Stimulated activated CD8-positive, alpha-beta memory T cell treated with anti-CD3 and anti-CD28 coated beads, Interleukin-12 subunit alpha, Interleukin-12 subunit beta, amount 100 ng/mL, for 24 hours (primary cell): Measurements from ENCODE around the gene KRTAP10-4.
"Not testable (repeated sequence)": the region's sequence is repeated elsewhere in the genome, so short reads cannot be mapped to it uniquely, and the experiment has no call there.

Experiments used
- DNase-seq: peaks from one replicate; pipeline ENCODE4 v3.0.0-alpha.2; 2020; ENCODE audit errors: extremely low read depth

Gene KRTAP10-4

DNA sequence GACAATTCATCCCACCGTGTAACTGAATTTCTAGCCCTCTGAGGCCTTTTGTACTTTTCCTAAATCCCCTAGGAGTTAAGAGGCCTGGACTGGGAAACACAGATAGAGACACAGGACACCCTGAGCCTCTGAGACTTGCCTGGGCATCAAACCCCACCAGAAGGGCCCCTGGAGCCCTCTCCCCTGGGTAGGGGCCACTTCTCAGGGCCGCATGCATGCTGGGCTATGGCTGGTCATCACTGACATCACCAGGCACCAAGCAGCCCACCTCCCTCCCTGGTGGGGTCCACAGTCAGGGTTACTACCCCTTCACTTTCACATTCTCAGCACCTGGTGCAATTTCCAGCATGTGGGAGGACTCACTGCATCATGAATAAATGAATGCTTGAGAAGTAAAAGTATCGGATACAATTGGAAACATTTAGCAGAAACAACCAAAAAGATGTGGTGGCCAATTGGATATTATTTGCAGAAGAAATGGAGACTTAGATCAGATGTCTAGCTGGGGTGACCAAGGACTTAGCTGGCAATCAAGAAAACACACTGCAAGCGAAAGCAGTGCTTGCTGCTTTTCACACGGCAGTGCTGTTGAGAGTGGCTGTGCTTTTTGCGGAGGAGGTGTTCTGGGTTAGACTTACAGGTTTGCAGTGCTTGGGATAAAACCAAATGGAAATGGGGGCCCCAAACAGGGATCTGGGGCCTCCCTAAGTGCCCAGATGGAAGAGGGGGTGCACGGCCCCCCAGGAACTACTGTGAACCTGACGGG, 25.9 kb downstream of the KRTAP10-4 start:
- no peak for DNase-seq

DNA sequence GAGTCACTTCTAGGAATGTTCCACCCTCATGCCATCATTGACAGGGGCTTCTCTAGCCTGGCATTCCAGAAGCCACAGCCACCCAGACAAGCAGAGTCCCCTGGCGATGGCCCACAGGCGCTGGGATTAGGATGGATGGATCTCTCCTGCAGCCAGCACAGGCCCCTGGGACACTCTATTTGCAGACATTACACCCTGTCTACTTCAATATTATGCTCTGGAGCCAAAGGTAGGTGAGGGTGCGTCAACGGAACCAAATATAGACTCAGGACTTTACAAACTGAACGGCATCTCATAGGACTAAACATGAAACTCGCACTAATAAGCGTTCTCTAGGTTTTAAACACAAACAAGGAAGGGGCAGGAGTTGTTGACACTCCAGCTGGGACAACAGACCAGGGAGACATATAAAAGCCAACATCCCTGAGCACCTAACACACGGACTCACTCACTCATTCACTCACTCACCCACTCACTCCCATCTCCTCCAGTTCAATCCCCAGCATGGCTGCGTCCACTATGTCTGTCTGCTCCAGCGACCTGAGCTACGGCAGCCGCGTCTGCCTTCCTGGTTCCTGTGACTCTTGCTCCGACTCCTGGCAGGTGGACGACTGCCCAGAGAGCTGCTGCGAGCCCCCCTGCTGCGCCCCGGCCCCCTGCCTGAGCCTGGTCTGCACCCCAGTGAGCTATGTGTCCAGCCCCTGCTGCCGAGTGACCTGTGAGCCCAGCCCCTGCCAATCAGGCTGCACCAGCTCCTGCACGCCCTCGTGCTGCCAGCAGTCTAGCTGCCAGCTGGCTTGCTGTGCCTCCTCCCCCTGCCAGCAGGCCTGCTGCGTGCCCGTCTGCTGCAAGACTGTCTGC, 26.8 kb downstream of the KRTAP10-4 start, which contains the start of gene KRTAP10-7:
Gene KRTAP10-7 (plus strand): TSS at position 480 of the 861 bp plus-strand sequence. CDS start 25 bp downstream, at position 505.
- DNase-seq: not testable (repeated sequence)

DNA sequence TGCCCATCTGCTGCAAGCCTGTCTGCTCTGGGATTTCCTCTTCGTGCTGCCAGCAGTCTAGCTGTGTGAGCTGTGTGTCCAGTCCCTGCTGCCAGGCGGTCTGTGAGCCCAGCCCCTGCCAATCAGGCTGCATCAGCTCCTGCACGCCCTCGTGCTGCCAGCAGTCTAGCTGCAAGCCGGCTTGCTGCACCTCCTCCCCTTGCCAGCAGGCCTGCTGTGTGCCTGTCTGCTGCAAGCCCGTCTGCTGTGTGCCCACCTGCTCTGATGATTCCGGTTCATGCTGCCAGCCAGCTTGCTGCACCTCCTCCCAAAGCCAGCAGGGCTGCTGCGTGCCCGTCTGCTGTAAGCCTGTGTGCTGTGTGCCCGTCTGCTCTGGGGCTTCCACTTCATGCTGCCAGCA, 27.6 kb downstream of the KRTAP10-4 start:
- not testable (repeated sequence) for DNase-seq

DNA sequence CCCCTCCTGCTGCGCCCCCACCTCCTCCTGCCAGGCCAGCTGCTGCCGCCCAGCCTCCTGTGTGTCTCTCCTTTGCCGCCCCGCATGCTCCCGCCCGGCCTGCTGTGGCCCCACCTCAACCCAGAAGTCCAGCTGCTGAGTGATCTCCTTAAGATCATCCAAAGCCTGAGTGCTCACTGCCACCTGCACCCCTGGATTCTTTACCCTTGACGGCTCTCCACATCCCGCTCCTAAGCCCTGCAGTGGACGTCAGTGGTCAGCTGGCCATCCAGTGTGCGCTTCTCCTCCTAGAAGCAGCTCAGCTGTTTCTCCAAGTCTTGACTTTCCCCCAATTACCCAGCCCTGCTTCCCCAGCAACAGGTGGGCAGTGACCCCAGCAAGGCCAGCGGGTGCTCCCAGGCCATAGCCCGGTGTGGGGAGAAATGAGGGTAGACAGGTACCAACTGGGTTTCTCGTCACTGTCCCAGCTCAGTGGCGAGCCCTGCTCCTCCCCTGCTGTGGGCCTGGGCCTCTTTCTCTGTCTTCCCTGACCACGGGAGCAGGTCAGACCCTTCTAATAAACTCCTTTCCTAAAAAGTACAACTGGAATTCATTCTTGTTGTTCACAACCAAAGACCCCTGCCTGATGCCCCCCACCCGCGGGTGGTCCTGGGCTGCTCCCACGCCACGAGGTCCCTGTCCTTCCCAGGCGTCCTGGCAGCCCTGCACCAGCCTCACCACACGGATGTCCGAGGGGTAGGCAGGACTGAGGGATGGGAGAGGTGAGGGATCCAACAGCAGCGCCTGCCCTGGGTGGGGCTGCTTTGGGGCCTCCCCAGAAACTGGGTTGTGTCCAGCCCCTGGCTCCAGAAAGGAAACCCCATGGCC, 28.3 kb downstream of the KRTAP10-4 start:
- DNase-seq: no peak

DNA sequence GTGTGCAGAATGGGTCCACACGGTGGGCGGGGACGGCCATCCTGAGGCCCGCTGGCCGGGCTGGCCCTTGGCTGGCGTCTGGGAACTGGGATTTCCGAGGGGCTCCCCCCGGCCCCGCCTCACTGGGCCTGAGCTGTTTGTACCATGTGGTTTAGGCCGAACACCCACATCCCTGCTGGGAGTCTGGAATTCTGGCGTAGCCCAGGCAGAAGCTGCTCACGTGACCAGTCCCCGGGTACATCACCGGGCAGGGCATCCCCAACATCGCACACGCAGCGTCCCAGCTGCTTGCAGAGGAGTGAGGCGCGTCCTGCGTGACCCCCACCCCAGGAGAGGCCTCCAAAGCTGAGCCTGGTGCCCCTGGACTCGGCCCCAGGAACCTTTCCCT, 28.9 kb downstream of the KRTAP10-4 start:
- no peak for DNase-seq

DNA sequence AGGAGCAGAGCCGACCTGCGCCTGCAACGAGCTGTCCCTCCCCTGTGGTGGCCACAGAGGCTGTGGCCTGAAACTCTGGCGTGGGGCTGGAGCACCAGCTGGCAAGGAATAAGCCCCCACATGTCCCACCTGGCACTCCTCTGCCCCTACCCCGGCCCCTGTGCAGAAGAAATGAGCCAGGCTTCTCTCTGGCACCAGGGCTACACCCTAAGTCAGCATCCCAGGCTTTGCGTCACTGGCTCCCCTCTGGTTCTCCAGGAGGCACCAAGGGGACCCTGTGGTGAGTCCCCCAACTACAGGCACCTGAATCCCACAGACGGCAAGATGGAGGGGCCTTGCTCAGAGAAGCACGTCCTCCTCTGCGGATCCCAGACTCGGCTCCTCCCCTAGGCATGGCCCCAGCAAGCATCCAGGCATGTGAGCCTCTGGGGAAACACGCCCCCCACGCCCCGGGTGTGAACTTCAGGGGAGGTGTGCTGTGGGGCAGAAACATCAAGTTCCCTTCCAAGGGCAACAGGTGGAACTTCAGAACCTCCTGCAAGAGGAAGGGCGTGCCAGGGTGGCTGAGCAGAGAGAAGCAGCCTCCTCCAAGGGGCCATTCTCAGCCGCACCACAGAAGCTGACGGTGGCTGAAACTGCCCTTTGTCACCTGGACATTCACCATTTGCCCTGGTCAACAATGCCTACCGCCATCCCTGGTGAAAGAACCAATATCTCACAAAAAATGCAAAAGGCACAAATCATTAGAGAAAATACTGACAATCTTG, 29.8 kb downstream of the KRTAP10-4 start:
- no peak for DNase-seq

DNA sequence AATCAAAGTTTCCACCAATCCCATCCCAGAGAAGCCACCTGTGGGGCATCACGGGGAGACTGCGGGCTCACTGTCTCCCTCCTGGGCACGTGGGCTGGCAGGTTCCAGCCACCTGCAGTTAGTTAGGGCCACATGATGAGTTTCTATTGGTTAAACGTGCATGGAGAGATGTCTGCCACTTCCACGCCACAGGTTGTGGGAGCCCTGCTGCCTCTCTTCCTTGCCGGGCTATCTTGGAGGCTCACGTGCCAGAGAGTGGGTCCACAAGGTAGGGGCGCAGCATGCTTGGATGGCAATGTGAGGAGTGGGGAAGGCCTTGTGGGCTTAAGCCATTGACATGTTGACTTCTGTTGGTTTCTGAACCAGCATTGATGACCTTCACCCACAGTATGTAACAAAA, 30.4 kb downstream of the KRTAP10-4 start:
- no peak for DNase-seq

DNA sequence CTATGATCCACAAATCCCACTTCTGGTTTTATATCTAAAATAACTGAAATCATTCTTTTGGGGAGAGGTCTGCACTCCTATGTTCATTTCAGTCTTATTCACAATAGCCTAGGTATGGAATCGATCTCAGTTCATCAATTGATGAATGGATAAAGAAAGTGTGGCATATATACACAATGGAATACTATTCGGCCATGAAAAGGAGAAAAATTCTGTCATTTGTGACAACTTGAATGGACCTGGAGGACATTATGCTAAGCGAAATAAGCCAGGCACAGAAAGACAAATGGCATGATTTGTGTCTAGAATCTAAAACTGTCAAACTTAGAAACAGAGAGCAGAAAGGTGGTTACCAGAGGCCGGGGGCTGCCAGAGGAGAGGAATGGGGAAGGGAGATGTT, 33.0 kb downstream of the KRTAP10-4 start:
- DNase-seq: no peak

DNA sequence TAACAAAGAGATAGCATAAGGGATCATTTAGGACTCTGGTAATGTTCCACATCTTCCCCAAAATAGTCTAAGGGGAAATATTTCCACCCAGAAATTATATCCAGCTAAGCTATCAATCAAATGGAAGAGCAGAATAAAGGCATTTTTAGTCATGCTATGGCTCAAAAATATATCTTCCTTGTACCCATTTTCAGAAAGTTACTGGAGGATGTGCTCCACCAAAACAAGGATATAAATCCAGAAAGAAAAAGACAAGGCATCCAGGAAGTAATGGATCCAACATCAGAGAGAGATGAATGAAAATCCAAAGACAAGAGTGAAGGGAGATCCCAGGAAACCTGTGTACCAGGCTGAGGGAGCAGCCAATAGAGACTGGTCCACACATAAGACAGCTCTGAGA, 35.7 kb downstream of the KRTAP10-4 start:
- no peak for DNase-seq

DNA sequence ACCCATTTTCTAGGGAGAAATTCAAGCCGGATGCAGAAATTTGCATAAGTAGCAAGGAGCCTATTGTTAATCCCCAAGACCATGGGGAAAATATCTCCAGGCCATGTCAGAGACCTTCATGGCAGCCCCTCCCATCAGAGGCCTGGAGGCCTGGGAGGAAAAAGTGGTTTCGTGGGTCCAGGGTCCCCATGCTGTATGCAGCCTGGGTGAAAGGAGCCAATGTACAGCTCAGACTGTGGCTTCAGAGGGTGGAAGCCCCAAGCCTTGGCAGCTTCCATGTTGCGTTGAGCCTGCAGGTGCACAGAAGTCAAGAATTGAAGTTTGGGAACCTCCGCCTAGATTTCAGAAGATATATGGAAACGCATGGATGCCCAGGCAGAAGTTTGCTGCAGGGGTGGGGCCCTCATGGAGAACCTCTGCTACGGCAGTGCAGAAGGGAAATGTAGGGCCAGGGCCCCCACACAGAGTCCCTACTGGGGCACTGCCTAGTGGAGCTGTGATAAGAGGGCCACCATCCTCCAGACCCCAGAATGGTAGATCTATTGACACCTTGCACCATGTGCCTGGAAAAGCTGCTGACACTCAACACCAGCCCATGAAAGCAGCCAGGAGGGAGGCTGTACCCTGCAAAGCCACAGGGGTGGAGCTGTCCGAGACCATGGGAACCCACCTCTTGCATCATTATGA, 36.8 kb downstream of the KRTAP10-4 start:
- not testable (repeated sequence) for DNase-seq

DNA sequence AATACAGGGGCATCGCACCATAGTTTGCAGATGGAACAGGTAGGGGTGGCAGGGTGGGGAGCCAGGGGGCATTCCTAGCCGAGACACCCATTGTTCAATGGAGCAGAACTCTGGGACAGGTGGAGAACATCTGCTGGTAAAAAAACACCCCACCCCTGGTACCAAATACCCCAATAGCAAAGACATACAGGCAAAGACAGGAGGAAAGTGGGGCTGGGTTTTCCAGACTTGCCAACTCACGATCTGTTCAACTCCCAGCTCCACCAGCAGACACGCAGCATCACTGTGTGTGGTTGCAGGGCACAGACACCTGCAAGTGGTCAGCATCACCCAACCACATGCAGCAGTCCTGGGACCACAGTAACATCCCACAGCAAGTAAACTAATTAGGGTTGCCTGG, 38.0 kb downstream of the KRTAP10-4 start:
- DNase-seq: no peak

DNA sequence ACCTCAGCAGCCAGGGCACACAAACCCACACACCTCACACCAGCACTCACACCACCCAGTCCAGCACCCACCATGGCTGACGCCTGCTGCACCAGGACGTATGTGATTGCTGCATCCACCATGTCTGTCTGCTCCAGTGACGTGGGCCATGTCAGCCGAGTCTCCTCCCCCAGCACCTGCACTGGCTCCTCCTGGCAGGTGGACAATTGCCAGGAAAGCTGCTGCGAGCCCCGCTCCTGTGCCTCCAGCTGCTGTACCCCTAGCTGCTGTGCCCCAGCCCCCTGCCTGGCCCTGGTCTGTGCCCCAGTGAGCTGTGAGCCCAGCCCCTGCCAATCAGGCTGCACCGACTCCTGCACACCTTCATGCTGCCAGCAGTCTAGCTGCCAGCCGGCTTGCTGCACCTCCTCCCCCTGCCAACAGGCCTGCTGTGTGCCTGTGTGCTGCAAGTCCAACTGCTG, 38.5 kb downstream of the KRTAP10-4 start, which contains the start of gene KRTAP10-8:
Gene KRTAP10-8 (plus strand): TSS at position 51 of the 458 bp plus-strand sequence. CDS start 22 bp downstream, at position 73.
- no peak for DNase-seq

DNA sequence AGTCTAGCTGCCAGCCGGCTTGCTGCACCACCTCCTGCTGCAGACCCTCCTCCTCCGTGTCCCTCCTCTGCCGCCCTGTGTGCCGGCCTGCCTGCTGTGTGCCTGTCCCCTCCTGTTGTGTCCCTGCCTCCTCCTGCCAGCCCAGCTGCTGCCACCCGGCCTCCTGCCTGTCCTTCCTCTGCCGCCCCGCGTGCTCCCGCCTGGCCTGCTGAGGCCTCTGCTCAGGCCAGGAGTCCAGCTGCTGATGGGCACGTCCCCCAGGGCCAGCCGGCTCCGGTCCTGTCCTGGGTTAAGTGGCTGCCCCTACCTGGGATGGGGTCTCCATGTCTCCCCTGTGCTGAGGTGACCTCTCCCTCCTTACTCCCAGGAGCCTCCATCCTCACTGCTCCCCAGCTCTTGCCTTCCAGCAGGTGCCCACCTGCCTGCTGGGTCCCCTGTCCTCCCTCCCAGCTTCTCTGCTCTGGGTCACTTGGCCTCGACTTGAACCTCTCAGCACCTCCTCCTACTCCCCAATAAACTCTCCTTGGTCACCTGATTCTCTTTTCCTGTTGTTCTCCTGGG, 39.2 kb downstream of the KRTAP10-4 start:
- DNase-seq: no peak

DNA sequence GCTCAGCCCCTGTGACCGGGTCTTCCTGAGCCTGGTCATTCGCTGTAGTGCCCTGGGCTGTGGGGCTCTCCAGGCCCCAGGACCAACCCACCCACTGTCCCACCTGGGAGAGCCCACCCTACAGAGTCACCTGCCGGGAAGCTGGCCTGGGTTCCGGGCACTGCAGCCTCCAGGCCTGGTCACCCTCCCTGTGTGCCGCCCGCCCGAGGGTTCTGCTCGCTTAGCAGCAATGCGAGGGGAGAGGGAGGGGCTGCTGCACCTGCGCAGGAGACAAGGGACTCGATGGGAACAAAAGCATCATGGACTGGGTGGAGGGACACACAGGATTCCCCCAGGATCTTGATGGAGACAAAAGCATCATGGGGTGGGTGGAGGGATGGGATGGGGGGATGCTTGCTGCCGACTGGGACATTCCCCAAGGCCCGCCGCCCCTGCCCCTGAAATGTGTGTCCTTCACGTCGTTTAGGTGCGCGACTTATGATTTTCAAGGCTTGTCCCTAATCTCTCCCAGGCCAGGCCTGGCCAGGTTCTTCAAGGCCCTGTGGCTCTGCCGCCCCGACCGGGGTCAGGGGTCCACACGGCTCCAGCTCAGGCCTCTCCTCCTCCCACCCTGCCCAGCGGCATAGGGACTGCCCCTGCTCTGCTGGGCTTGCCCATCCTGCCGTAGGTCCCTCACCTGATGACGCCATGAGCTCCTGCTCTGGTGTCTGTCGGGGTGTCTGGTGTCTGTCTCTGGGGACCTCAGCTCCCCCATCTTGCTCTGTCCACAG, 40.0 kb downstream of the KRTAP10-4 start:
- no peak for DNase-seq

DNA sequence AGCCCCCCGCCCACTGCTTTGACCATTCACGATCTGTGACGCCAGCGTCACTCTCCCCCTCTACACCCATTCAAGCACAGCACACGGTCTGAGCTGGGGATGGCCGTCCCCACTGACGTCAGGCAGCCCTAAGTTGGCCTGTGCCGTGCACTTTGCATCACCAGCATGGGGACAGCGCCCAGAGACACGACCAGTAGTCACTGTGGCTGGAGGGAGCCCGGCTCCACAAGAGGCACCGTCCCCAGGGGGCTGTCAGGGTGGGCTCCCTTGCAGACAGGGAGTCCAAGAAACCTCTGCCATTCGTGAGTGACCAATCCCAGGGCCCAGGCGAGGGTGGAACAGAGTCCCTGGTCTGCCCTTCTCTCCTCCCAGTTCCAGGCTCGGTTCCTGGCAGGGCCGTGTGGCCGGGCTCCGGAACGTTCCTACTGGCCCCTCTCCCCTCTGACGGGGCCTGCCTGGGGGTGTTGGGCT, 40.7 kb downstream of the KRTAP10-4 start:
- DNase-seq: no peak

DNA sequence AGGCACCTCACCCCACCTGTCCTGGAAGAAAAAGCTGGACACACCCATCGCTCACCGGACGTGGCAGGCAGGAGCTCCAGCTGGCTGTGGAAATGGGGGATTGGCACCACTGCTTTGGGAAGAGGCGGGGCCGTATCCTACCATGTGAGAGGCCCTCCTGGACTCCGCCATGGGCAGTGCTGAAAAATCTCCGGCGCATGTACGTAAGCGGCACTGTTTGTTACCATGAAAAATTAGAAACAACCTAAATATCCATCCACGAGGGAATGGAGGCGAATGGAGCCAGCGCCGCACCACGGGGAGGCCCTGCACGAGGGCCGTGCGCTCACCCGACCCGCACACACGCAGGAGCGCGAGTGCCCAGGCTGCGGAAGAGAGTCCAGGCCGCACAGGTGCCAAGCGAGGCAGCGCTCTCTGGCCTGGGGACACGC, 41.4 kb downstream of the KRTAP10-4 start:
- no peak for DNase-seq

DNA sequence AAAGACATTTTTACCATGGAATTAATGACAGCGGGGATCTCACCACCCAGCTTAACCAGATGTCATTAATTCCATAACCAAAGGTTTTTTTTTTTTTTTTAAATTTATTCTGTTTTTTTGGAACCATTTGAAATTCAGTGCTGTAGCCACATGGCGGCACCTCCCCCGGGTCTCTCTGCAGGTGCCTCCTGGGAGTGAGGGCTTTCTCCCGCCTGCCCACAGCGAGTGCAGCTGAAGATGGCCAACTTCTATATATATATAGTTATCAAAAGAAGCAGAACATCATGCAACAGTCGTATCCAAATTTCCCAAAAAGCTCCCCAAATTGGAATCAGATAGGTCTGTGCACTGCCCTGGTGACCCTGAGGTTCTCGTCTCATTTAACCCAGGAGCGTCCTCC, 41.9 kb downstream of the KRTAP10-4 start:
- DNase-seq: no peak

DNA sequence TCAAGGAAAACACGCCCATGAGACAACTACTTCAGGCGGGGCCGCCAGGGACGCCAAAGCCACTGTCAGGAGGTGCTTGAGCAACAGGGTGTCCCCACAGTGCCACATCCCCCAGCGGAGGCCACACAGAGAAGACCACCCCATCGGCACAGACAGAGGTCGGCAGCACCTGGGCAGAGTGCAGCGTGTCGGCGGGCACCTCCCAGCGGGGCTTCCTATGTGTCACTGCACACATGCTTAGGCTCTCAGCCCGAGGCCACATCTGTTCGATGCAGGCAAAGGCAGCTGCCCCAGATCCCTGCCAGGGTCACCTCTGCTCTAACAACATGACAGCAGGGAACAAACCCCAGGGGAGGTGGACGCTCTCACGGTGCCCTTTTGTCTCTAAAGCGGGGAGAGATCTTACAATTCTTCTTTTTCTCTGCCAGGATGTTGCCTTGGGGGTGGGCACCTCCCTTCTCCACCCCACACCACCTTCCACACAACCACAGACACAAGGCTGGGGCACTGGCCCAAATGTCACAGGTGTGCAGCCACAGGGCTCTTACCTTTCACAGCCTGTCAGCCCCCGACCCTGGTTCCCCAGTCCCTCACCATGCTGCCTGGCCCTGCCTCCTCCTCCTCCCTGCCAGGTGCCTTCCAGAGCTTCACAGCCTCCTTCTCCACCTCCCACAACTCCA, 42.5 kb downstream of the KRTAP10-4 start:
- DNase-seq: no peak

DNA sequence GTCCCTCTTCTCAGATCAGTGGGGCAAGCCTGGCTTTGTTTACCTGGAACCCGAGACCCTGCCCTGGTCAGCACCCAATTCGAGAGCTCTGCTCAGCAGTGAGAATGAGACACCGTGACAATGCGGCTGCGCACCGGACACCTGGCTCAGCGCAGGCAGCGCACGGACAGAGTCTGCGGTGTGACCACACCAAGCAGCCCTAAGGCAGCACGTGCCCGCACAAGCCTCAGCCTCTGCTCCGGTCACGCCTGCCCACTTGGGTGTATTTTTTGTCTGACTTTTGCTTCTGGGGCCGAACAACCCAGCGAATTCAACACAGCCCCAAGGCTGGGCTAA, 43.0 kb downstream of the KRTAP10-4 start:
- DNase-seq: no peak
